Esophagus muscularis mucosa (tissue), 3 donors: Measurements from ENCODE around the gene ITPR1.

Experiments
- CTCF ChIP-seq, 3 experiments: fragments of 200-600 bp in 2 of 3; fragments of 450-650 bp in 1 of 3; sonication (generic) in 2 of 3; IDR thresholded peaks; one replicate each; pipeline ENCODE4 v1.5.1; 2017 to 2019; ENCODE audit warnings: antibody characterized with exemption in 3 of 3, mild to moderate bottlenecking in 2 of 3, moderate library complexity in 1 of 3
- POLR2A ChIP-seq: fragments of 450-650 bp; IDR thresholded peaks from one replicate; pipeline ENCODE4 v1.6.1; 2017; ENCODE audit warnings: antibody characterized with exemption, moderate library complexity, mild to moderate bottlenecking, low read depth
- POLR2AphosphoS5 ChIP-seq, 2 donors: sonication (generic); formaldehyde crosslinking; IDR thresholded peaks; one replicate each; pipeline ENCODE4 v1.6.1; 2017; ENCODE audit warnings: antibody characterized with exemption in 2 of 2

GRCh38 chr3:4589475-4590097 is 96.4 kb downstream of the ITPR1 start:
- TF ChIP-seq CTCF (IDR thresholded peaks at IDR 0.05) (no peak), POLR2A (no peak), POLR2AphosphoS5 (IDR thresholded peaks at IDR 0.05) (no peak)
